Activated CD8-positive, alpha-beta memory T cell treated with anti-CD3 and anti-CD28 coated beads for 24 hours (primary cell): Measurements from ENCODE around the gene SCG2.
"Not testable (repeated sequence)": the region's sequence is repeated elsewhere in the genome, so short reads cannot be mapped to it uniquely, and the experiment has no call there.

Source experiments
- DNase-seq: peaks from one replicate; pipeline ENCODE4 v3.0.0-alpha.2; 2020

SCG2 gene

DNA sequence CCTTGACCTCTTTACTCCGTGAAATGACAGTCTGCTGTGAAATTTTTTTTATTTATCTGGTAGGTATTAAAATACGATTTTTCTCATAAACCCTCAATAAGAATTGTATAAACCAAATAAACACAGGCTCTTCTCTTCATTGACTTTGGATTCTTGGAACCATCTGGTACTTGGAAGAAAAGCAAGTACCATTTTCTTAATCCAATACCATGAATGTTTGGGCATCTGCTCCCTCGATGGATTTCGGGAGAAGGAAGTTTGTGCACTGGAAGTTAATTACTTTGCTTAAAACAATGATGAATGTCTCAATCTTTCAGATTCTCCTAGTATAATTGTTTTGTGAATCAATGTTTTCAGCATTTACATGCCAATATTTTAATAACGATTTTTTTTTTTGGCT lies 5.3 kb upstream of the SCG2 start:
- DNase-seq: no peak

DNA sequence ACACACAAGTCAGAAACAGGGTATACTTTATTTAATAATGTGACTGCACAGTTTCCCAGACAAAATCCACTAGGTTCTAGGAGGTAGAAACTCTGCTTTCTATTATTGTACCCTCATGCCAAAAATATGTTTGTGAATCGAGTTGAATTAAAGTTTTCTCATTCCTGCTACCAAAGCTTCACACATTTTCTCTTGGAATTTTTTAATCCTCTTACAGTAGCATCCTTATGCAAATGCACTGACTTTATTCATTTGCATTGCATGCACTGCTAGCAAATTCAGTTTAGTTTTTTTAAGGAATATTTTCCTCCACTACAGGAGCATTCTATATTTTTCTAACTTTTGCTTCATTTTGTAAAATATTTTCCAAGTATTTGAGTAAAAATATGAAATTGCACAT lies 4.8 kb upstream of the SCG2 start:
- no peak for DNase-seq

DNA sequence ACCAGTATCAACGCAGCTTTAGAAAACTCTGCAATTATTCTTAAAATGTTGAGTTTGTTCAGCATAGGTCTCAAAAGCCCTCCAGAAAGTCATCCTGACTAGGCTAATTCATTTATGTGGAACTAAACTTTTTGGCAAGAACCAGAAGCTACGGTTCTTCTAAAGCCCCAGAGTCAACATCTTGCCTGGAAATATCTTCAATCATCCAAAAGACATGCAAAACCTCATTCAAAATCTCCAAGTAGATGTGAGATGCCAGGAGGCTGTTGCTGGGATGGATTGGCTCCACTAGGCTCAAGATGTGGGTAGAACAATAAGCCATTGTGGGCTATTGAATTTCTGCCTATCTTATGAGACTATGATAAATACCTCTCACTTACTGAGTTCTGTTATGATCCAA lies 2.1 kb upstream of the SCG2 start:
- no peak for DNase-seq

DNA sequence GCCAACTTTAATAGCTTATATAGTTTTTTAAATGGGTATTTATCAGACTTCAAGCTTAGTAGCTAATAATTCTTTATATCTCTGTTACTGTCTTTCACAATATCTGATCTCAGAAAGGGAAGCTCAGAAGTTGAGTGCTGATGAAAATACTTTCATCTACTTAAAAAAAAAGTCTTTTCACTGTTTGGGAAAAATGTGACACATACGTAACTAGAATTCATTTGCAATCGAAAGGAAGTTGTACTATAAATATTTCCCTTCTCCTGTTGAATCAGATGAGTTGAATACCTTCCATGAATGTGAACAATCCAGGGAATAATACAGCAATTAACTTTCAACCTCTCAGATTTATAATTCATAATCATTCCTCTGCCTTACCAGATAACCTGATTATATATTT lies 811 bp upstream of the SCG2 start:
- DNase-seq: no peak

DNA sequence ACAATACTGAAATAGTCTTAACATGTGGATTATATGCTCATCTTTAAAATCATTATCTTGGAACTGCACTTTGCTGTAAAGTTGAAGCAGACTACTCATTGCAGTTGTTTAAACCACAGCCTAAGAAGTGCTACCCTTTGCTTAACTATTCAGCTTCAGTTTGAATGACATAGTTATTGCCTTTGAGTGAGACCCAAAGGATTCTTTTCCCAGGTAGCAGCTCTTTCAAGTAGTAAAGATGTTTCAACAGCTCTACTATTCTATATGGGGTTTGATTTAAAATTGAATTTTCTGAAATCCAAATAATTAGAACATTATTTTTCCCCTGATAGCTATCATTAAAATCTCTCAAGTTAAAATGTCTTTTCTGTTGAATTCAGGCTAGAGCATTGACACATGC lies 1.1 kb downstream of the SCG2 start:
- DNase-seq: no peak

DNA sequence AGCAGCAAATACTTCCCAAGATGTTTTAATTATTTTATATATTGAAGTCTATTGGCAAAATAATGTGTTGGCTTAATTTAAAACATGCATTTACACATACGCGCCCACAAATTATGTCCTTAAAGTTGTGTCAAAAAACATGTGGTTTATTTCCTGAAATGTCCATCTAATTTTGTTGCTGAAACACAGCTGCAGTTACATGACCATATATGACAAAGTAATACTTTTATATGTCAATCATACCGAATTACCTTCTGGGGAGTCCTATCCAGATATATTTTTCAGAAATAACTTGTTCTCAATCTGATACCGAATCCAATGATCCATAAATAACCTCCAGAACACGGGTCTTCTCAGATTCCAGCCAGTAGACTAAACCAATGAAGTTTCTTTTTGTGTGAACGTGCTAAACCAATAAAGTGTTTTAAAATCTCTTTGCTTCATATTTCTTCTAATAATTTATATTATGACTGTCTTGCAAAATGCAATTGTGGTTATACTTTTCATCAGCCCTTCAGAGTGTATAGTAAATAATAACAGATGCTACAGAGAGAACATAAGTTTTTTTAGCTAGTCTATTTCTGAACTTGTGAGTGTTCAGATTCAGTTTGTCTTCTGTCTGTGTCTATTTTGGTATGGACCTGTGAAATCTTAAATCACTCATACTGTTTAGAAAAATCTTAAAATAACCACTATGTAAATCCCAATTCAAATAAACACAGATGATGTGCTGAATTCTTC lies 2.4 kb downstream of the SCG2 start:
- no peak for DNase-seq

DNA sequence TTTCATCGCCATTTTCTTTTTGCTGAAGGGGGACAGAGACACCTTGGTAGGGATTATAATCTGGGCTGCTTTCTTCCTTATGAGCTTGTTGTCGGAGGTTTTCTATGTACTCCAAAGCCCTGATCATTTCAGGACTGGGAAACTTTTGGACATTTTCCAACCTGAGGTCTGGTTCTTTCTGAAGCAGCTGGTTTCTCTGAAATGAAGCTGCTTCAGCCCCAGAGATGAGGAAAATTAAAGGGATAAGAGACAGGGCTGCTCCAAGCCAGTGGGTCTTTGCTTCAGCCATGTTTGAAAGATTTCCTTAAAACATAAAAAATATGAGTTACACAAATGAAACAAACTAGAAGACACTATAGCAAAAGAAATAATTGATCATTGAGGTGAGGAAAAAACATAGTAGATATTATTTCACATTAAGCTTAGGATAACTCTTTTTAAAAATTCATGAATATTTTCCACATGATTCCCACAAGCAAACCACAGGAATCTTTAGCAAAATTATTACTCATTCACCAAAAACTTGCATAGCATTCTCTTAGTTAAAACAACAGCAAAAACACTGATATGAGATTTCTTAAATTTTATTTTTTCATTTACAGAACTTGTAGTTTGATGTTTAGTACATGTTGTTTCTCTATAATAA lies 3.0 kb downstream of the SCG2 start:
- no peak for DNase-seq

DNA sequence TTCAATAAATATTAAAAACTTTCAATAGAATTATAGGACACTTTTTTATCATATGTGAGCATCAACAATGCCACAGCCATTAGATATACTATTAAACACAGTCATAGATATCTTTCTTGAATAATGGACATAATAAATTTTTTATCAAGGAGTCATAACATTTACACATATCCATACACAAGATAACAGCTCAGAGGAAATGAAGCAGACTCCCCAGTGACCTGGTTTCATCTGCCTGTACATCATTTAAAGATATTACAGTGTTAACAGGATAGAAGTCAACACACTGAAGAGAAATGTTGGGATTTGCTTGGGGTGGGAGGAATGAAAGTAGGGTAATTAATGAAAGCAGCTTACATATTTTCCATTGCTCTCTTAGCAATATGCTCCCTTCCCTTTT lies 5.1 kb downstream of the SCG2 start:
- no peak for DNase-seq

DNA sequence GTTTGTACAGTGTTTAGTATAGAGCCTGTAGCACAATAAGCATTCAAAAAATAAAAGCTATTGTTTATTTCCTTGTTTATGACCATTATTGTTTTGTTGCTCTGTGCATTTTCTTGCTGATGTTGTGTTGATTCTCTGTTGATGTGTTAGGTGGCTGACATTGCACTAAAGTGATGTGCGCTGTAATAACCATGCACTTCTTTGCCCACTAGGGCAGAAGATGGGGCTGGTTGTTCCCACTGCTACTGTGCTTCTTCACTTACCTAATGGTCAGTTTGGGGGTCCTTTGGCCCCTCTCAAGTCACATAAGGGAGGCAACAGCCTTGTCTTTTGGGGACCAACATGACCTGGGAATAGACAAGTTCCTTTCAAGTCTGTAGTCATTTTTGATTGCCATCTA lies 6.0 kb downstream of the SCG2 start:
- no peak for DNase-seq

DNA sequence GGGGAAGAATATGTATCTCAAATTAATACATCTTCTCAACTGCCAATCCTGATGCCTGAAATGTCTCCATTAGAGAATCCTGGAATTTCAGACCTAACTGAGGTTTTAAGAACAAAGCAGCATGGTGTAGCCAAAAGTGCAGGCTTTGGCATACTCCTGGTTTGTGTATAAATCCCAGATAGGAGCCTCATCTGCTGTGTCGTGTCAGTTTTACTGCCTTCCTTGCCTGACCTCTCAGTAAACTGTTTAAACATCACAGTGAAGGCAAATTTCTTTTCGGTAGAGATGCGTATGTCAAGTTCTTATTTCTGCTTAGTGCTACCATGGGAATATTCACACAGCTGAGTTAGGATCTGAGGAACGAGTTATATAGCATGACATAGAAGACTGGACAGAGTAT lies 7.3 kb downstream of the SCG2 start:
- no peak for DNase-seq

DNA sequence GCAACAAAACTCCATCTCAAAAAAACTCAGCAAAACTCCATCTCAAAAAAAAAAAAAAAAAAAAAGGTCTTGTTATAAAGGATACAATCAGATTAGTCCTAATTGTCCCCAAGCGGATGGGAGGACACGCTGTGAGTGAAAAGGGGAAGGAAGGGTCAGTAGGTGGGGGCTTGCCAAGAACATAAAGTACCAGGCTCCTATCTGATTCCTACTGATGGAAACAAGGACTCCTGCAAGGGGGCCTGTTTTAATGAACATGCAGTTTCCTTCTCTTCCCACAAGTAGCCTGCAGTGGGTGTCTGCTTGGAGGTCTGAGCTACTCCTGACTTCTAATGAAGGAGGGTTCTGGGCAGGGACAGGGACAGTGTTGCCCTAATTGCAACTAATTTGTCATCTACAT lies 7.9 kb downstream of the SCG2 start:
- no peak for DNase-seq

DNA sequence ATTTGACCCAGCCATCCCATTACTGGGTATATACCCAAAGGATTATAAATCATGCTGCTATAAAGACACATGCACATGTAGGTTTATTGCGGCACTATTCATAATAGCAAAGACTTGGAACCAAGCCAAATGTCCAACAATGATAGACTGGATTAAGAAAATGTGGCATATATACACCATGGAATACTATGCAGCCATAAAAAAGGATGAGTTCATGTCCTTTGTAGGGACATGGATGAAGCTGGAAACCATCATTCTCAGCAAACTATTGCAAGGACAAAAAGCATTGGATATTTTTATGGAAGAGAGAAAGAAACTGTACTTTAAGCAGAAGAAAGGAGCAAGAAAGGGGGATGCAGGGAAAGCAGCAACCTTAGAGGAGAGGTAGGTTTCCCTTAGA lies 9.5 kb downstream of the SCG2 start:
- not testable (repeated sequence) for DNase-seq

DNA sequence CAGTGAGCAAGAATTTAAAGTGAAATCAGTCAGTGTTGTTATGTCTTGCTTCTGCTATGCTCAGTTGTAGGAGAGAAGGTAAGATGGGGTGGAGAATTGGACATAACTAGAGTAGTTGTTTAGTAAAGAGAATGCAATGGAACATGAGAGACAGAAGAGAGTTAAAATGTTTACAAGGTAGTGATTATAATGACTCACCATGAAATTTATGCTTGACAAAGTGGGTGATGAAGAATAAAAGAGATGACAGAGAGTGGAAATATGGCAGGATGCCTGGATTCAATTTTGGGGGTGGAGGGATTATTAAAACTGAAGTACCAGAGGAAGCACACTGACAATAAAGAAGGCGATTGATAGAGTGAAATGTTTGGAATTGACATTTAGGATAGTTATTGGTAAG lies 10.6 kb downstream of the SCG2 start:
- DNase-seq: no peak

DNA sequence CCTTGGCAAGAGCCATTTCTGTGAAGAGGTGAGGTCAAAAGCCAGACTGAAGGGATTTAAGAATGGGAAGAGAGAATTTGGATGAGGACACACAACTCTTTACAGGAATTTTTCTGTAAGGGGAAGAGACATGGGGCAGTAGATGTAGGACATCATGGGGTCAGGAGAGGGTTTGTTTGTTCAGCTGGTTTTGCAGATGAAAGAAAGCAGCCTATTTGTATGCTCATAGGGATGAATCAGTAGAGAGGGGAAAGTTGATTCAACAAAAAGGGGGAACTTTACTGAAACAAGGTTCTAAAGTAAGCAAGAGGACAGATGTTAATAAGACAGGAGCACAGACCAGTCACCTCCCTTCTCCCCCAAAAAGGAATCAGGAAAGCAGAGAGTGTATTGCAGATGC lies 11.2 kb downstream of the SCG2 start:
- DNase-seq: no peak

DNA sequence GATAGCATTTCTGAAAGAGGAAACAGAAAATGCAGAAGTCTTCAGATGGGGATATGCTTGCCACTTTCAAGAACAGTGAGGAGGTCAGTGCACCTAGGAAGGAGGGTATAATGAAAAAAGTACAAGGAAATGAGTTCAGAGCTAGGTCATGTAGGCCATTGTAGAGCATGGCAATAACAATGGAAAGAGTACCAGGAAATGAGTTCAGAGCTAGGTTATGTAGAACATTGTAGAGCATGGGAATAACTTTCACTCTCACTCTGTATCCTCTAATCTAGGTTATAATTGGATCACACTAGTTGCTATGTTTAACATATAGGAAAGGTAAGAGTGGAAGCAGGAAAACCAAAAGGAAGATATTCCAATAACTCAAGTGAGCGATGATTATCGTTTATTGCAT lies 12.3 kb downstream of the SCG2 start:
- no peak for DNase-seq

DNA sequence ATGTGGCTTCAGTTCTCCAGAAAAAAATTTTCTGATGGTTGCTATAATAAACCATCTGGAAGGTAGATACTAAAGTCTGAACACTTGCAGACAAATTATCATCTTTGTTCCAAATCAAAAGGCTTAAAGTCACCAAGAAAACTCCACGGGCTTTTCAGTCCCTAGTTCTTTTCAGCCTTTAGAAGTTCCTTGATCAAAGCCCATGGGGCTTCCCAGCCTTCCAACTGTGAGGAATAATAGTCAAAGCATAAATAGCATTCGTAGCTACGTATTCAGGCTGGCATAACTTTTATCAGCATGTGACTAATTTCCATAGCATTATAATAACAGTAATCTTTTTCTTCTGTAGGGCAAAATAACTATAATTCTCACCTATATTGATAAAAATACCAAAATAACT lies 13.9 kb downstream of the SCG2 start:
- no peak for DNase-seq

DNA sequence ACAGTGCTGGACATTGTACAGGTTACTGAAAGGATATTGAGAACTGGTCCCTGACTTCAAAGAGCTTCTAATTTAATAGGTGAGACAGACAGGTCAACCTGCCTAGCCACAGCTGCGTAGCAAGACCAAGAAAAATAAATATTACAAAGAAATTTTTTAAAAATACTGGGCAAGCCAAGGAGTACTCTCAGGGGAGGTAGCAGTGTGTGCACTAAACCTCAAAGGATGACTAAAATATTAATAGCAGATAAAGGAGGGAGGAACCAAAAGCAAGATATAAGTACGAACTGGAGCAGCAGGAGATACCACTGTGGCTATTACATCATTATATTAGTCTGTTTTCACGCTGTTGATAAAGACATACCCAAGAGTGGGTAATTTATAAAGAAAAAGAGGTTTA lies 14.9 kb downstream of the SCG2 start:
- DNase-seq: no peak

DNA sequence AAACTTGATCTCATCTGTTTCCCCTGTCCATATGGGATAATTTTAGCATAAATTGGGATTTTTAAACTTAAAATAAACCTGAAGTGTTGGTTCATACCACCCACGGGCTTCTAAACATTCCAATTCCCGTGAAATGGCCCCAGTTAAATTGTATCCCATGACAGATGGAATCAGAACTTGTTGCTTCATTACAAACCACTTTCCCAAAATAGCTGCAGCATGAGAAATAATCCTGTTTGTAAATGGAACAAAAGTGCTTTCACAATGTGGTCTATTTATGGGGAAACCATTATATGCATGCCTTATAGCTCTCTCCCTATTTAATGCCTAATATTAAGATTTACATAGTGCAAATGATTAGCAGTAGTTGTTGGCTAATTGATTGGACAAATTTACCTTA lies 15.9 kb downstream of the SCG2 start:
- DNase-seq: no peak

DNA sequence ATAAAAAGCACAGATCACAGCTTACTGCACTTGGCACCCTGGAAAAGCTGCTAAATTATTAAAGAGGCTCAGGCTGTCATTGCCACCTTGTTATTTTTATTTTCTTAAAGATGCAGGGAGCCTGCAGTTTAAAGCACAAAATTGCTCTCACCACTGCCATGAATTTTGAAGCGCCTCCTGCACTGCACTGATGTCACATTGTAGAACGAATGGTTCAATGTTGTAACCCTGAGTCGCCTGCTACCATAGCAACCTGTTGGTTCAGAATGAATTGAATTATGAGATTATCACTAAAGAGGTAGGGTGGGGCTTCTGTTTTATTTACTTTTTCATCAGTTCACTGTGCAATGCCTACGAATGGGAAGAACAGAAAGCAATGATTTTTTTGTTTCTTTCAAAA lies 16.5 kb downstream of the SCG2 start:
- DNase-seq: no peak

DNA sequence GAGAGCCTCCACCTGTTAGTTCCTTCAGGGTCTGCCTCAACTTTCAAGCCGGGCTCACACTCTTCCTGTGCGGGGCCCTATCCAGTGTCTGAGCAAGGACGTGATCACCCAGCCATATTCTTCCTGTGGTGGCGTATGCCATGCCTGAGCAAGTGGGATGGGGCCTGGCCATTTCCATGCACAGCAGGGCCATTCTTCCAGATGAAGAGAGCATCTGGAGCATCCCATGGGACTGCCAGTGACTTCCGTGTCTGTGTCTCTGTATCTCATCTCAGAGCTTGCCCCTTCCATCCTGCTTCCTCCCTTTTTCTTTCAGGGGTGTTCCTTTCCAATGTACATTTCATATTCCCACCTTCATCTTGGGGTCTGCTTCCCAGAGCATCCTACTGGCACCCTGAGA lies 20.2 kb downstream of the SCG2 start:
- no peak for DNase-seq

DNA sequence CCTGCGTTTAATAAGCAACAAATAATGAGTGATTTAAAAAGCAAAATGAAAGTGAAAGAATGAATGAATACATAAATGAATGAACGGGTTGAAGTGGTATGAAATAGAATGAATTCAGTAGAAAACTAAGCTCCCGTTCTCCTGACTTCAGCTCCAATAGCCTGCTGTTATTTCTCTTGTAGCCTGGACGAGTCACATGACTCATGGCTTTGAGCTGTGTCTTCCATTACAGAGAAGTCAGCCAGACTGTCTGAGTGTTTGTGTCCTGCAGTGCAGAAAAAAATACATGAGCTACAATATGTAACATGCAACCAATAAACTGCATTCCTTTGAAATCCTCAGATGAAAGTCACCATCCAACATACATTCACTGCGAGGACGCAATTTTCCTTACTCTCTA lies 21.2 kb downstream of the SCG2 start:
- DNase-seq: no peak

DNA sequence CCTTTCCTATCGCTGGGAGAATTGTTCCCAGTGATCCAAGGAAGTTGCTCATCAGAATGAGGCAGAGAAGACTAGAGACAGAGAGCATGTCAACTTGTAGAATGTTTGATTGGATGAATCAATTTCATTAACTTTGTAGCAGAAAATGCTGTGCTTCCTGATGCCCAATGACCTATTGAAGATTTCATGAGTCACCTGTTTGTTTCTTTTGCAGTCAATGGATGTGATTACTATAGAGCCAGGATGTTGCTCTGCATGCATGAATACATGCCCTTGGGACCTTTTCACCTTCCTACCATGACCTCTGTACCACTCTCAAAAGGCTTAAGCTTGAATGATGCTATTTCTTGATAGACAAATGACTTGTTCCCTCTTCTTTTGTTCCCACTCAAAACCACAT lies 23.3 kb downstream of the SCG2 start:
- no peak for DNase-seq

DNA sequence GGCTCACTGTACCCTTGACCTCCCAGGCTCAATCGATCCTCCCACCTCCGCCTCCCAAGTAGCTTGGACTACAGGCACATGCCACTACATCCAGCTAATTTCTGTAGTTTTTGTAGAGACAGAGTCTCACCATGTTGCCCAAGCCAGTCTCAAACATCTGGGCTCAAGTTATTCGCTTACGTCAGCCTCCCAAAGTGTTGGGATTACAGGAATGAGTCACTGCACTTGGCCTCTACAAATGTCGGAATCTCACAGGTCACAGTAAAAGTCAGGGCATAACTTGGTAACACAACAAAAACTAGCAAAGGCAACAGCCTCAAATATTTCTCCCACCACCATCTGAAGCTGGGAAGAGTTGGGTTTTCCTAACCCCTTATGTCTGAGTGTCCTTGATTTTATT lies 25.3 kb downstream of the SCG2 start:
- no peak for DNase-seq

DNA sequence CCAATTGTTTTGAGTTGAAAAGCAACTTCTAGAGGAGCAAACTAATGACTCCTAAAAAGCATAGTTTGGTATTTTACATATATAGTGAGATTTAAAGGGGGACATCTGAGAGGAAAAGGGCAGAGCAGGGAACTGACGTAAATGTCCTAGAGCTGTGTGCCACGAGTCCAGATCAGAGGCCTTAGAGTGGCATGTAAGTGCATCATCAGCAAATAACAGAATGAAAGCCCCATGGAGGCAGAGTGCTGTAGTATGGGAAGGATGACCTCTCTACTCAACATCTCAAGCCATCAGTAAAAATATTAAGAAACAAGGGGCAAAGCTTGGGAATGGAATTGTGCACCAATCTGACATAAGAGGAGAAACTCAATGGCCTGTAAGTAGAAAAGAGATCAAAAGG lies 31.4 kb downstream of the SCG2 start:
- no peak for DNase-seq

DNA sequence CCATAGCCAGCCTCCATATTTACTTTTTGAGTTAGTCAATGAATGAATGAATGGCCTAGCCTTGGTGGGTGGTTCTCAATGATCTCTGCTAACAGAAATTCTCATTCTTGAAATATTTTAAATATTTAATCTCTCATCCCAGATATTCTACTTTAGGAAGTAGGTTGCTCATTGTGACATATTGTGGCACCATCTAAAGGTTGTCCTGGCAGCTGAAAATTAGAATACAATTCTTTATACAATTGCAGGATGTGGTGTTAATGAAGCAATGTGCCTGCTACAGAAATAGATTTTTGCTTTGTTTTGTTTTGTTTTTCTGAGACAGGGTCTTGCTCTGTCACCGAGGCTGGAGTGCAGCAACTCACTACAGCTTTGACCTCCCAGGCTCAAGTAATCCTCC lies 35.8 kb downstream of the SCG2 start:
- no peak for DNase-seq
